IMR-90 (cell line): ENCODE results near the gene RSPH10B2.
"Not testable (repeated sequence)": the region's sequence is repeated elsewhere in the genome, so short reads cannot be mapped to it uniquely, and the experiment has no call there.

Source experiments
- CTCF ChIP-seq: conservative IDR thresholded peaks from 2 replicates; pipeline ENCODE4 v1.5.1; 2012; ENCODE audit warnings: mild to moderate bottlenecking, low read depth, low read length, improper control_type of control experiment
- ELK1 ChIP-seq: fragments of 150-350 bp; IDR thresholded peaks from 2 replicates; pipeline ENCODE4 v1.6.1; 2016; ENCODE audit warnings: low read depth, mild to moderate bottlenecking, low read length, moderate library complexity, borderline replicate concordance
- FOS ChIP-seq: fragments of 150-350 bp; IDR thresholded peaks from 2 replicates; pipeline ENCODE4 v1.6.1; 2016; ENCODE audit warnings: low read depth, low read length
- MXI1 ChIP-seq: IDR thresholded peaks from 2 replicates; pipeline ENCODE4 v1.6.1; 2012; ENCODE audit warnings: low read depth, mild to moderate bottlenecking, low read length, moderate library complexity, borderline replicate concordance
- NFE2L2 ChIP-seq: fragments of 150-350 bp; IDR thresholded peaks from 2 replicates; pipeline ENCODE4 v1.6.1; 2016; ENCODE audit warnings: low read depth, mild to moderate bottlenecking, low read length
- POLR2A ChIP-seq: IDR thresholded peaks from 2 replicates; pipeline ENCODE4 v1.6.1; 2012; ENCODE audit warnings: mild to moderate bottlenecking, low read depth, low read length
- RAD21 ChIP-seq: IDR thresholded peaks from 2 replicates; pipeline ENCODE4 v1.6.1; 2012; ENCODE audit warnings: low read length, improper control_type of control experiment
- RFX5 ChIP-seq: IDR thresholded peaks from 2 replicates; pipeline ENCODE4 v1.8.0; 2012; ENCODE audit warnings: low read depth, mild to moderate bottlenecking, low read length, moderate library complexity
- SMC3 ChIP-seq: fragments of 150-350 bp; IDR thresholded peaks from 2 replicates; pipeline ENCODE4 v1.6.1; 2016; ENCODE audit warnings: low read depth, mild to moderate bottlenecking, antibody characterized with exemption, low read length, moderate library complexity
- USF2 ChIP-seq: fragments of 150-350 bp; IDR thresholded peaks from 2 replicates; pipeline ENCODE4 v1.6.1; 2017; ENCODE audit warnings: mild to moderate bottlenecking, antibody characterized with exemption, low read length, low read depth

- TF ChIP-seq CTCF, POLR2A, NFE2L2, SMC3, USF2, FOS, RAD21, ELK1, MXI1, RFX5: not testable (repeated sequence)
These were observed 46.0 kb downstream of the RSPH10B2 start for GRCh38 chr7:6799887-6800286.
